ENCODE measurements around the gene SPHKAP.
"Not testable (repeated sequence)": the region's sequence is repeated elsewhere in the genome, so short reads cannot be mapped to it uniquely, and the experiment has no call there.

SPHKAP gene

DNA sequence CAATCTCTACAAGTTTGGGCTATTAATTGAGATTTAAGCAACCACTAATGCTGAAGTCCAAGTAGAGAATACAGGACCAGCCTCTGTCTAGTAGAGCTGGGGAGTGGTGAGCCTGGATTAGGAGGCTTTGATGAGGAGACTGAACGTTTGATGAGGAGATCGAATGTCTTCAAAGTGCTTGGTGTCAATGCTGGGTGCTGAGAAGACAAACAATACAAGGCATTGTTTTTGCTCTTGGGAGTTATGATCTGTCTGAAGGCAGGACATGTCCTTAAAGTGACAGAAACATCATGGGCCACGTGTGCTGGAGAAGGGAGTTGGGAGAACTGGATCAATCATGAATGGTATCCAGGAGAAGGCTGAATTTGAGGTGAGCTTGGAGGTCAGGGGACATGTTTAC is 143.6 kb downstream of the SPHKAP start:
- DNase-seq (ENCODE audit: low read depth in 2 of 2) = no peak

DNA sequence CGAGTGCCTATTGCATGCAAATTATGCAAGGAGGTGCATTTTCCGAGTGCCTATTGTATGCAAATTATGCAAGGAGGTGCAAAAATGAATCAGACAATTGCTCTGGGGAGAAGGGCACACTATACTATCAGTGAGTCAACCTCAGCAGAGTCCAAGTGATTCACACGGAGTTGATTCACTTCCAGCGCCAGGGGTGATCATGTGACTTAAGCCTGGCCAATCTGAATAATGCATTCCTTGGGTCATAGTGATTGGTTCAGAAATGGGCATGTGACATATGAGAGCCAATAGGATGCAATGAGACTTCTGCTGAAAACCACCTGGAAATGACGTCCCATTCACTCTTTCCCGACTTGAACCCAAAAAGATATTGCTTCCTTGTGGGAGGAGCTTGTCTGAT is 157.9 kb downstream of the SPHKAP start:
- DNase-seq (ENCODE audit: low read depth in 2 of 2) = no peak

- DNase-seq (ENCODE audit: low read depth in 2 of 2) = no peak
Measured at GRCh38 chr2:228018311-228018710, 163.2 kb downstream of the SPHKAP start.

DNA sequence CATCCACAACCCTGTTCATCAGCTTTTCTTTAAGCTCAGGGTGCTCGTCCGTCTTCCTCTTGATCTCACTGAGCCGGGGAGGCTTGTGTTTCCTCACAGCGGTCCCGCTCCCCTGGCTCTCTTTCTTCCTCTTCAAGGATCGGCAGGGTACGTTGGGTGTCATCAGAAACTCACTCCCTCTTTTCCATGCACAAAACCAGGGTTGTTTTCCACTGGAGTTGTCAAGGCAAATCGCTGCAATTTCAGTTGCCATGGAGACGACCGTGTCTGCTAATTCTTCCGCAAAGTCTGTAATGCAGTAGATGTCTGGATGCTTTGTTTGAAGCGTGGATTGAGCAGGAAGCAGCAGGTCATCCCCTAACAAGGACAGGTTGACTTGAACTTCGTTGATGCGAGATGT is 163.7 kb downstream of the SPHKAP start:
- DNase-seq (ENCODE audit: low read depth in 2 of 2) = no peak

- no peak for DNase-seq (ENCODE audit: low read depth in 2 of 2)
Measured at GRCh38 chr2:228016402-228016801, 165.1 kb downstream of the SPHKAP start.

DNA sequence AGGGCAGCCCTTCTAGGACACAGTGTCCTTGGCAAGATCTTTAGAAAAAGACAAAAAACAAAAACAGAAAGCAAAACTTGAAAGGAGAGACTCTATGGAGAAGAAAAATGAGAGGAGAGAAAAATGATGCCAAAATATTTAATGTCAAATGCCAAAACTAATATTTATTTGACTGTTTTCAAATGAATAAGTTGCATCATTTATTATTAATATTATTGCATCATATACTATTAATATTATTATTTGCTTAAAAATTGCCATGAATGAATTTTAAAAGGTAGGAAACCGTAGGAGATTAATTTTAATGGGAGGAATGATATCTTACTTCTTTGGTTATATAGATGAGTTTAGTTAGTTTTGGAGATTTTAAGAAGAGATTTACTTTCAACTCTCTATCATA is 165.7 kb downstream of the SPHKAP start:
- no peak for DNase-seq (ENCODE audit: low read depth in 2 of 2)

DNA sequence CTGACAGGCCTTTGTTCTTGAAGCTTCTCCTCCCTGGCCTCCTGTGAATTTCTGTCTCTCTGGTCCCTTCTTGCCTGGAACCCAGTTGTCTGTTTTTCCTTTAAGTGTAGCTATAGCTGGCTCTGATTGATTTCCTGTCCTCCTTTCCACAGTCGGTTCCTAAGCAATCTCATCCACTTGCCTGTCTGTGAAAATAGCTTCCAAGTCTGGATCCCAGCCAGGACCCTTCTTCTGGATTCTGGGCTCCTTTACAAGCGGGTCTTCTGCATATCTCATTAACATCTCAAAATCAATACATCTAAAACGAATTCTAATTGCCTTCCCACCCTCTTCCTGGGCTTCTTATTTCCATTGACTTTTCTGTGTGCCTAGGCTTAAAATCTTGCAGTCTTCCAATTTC is 185.1 kb downstream of the SPHKAP start:
- no peak for DNase-seq (ENCODE audit: low read depth in 2 of 2)

GRCh38 chr2:227990937-227991336 is 190.6 kb downstream of the SPHKAP start:
- no peak for DNase-seq (ENCODE audit: low read depth in 2 of 2)

- DNase-seq (ENCODE audit: low read depth in 2 of 2) = no peak
Measured at GRCh38 chr2:227973241-227973640, 208.2 kb downstream of the SPHKAP start.

DNA sequence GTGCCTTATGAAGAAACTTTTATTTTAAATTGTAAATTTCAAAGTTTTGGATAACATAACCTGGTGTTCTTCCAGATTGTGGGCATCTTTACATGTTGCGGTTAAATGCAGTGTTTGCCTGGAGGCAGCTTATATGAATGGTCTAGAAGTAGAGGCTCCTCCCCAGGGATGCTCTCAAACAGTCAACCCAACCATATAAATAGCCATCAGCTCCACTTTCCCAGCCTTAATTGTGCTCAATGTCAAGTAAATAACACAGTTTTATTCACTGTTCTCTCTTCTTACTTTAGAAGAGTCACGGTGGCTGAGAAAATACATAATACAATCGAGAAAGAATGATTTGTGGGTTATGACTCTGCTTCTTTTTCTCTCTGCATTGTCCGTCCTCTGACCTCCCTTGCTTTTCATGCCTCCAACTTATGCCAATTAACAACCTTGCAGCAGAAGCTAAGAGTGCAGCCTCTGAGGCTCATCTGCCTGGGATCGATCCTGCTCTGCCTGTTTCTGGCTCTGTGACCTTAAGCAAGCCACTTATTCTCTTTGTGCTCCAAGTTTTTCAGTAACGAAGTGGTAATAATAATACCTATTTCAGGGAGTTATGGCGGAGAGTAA is 209.8 kb downstream of the SPHKAP start:
- DNase-seq (ENCODE audit: low read depth in 2 of 2) = no peak

DNA sequence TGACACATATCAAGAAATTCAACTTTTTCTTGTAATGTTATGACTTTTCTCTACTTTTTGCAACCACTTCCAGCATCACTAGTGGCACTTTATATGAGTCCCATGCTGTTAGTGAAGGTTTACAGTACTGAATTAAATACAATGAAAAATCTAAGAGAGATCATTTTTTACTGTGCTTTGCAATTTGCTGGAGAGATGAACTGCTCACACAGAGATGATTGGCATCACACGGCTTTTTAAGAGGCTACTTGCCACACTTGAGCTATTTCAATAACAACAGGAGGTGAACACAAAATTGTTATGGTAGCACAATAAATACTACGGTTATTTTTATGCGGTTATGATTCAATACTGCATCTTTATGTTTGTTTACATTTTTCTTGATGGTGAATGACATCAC is 221.2 kb downstream of the SPHKAP start:
- DNase-seq (ENCODE audit: low read depth in 2 of 2) = no peak

GRCh38 chr2:227942965-227943364 is 238.5 kb downstream of the SPHKAP start:
- DNase-seq (ENCODE audit: low read depth in 2 of 2) = no peak

- DNase-seq (ENCODE audit: low read depth in 2 of 2) = no peak
Measured at GRCh38 chr2:227942021-227942420, 239.5 kb downstream of the SPHKAP start.

DNA sequence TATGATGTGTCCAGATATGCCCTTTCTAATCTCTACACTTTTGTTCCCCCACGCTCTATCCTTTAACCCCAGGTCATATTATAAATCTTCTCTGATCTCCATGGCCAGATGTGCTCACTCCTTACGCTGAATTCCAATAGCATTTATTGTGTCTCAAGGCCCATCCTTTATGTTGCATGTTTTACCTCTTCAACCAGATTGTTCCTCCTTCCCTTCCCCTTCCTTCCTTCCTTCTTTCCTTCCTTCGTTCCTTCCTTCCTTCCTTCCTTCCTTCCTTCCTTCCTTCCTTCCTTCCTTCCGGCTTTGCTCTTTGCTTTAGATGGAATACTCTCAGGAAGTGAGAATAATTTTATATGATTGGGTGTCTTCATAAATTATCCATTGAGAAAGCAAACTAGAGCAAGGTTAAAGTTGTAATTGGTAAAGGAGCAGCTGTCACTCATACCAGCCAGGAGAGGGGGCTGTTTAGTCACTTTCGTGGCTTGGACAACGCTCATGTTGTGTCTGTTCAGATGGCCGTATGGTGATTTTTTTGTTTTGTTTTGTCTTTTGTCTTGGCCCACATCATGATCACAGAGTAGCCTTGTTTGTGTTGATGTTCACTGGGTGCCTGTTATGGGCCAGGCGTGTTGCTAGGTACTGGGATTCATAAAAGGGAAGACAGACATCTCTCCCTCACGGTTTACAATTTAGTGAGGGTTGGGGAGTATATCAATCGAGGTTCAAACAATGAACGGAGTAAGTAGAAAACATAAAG is 242.0 kb downstream of the SPHKAP start:
- no peak for DNase-seq (ENCODE audit: low read depth in 2 of 2)

DNA sequence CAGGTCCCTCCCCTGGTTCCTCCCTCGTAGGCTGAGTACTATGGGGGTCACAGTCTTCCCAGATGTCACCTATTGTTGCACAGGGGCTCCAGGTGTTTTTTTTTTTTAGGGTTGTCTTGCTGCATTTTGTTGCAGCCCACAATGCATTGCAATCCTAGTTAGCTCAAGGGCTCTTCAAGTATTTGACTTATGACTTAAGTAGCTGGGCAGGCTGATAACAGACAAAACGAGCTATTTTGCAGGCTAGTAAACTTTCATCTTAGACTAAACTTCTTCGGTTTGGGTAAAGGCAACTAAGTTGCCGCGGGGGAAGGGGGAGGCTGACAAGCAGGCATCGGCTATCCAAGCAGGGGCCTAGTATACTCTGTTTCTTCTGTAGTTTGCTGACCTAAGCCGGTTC is 245.2 kb downstream of the SPHKAP start:
- not testable (repeated sequence) for DNase-seq (ENCODE audit: low read depth in 2 of 2)

- DNase-seq (ENCODE audit: low read depth in 2 of 2) = no peak
Measured at GRCh38 chr2:227933884-227934283, 247.6 kb downstream of the SPHKAP start.

DNA sequence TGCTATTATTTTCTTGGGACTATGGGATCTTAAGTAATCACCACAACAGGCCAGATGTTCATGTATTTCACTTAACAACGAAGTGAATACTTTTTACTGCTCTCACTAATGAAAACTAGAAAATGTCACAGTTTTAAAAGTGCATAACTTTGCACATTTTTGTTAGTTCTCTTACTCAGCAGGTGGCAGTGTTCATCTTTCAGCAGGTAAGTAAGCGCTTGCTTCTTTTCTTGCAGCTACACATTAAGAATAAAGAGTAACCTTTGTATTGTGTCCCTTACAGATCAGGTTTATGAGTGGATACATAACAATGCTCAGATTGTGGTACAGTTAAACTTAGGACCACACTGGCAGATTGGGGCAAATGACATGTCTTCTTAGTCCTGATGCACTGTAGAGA is 249.1 kb downstream of the SPHKAP start:
- no peak for DNase-seq (ENCODE audit: low read depth in 2 of 2)

DNA sequence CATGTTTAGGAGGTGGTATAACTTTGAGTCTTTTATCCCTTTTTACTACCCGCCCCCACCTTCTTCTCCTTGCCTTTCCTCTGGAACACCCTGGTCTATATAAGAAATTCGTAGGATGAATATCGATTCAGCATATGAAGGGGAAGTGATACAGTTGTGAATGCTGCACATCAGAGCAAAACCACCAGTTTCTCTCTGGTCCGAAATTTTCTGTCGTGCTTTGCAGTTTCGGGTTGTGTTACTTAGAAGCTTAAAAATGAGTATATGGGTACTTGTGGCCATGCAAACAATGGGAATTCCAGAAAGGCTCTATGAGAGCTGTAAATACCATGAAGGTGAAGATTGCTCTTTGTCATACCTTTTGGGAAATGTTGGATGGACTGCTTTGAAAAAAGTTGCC is 249.5 kb downstream of the SPHKAP start:
- DNase-seq (ENCODE audit: low read depth in 2 of 2) = no peak

Data from fibroblast of skin of left biceps (primary cell).